Esophagus muscularis mucosa (tissue), 4 donors: ENCODE measurements around the gene HNRNPH1.

ENCODE experiments used
- EP300 ChIP-seq: sonication (generic); formaldehyde crosslinking; IDR thresholded peaks from one replicate; pipeline ENCODE4 v1.6.1; 2017; ENCODE audit warnings: antibody characterized with exemption
- POLR2A ChIP-seq: fragments of 450-650 bp; IDR thresholded peaks from one replicate; pipeline ENCODE4 v1.6.1; 2017; ENCODE audit warnings: antibody characterized with exemption, moderate library complexity, mild to moderate bottlenecking, low read depth
- TF ChIP-seq, protein P1 (sequence below), 3 experiments: fragments of 200-600 bp in 2 of 3; fragments of 450-650 bp in 1 of 3; sonication (generic) in 2 of 3; IDR thresholded peaks; one replicate each; pipeline ENCODE4 v1.5.1; 2017 to 2019; ENCODE audit warnings: antibody characterized with exemption in 3 of 3, mild to moderate bottlenecking in 2 of 3, moderate library complexity in 1 of 3

DNA sequence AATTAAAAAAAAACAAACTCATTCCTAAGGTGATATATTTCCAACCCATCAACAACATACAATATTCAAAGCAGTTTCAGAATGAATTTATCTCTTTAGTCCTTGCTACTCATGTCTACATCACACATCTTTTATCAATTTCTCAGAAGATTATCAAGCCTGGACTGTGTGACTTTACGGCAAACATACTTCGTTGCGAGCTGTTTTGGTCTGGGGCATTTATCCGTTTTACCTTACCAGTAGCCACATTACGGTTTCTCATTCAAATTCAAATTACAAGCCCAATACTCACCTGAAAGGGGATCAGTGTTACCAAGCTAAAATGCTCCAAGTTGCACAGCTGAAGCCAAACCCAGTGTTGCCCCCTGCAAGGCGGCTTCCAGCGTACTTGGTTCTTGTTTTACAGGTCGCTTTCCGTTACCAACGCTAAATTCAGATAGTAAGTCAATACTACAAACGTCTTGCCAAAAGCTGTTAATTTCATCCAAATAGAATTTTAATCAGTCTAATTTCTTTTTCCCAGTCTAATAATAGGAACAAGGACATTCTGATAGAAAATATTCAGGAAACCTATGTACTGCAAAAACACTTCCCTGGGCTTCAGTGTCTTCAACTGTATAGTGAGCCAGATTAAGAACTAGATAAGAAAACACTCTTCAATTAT lies 1.8 kb downstream of the HNRNPH1 start:
- TF ChIP-seq, protein P1, sequence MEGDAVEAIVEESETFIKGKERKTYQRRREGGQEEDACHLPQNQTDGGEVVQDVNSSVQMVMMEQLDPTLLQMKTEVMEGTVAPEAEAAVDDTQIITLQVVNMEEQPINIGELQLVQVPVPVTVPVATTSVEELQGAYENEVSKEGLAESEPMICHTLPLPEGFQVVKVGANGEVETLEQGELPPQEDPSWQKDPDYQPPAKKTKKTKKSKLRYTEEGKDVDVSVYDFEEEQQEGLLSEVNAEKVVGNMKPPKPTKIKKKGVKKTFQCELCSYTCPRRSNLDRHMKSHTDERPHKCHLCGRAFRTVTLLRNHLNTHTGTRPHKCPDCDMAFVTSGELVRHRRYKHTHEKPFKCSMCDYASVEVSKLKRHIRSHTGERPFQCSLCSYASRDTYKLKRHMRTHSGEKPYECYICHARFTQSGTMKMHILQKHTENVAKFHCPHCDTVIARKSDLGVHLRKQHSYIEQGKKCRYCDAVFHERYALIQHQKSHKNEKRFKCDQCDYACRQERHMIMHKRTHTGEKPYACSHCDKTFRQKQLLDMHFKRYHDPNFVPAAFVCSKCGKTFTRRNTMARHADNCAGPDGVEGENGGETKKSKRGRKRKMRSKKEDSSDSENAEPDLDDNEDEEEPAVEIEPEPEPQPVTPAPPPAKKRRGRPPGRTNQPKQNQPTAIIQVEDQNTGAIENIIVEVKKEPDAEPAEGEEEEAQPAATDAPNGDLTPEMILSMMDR (IDR thresholded peaks at IDR 0.05): no peak
- no peak for TF ChIP-seq POLR2A
- TF ChIP-seq EP300: no peak
